Right atrium auricular region (tissue), 2 donors: ENCODE data around the gene UBFD1. TPM values are rescaled to one million over a fixed set of nuclear protein-coding genes. Genes with fewer than 3 reads are reported as not detected.

ENCODE experiments used
- DNase-seq: peaks from one replicate; pipeline ENCODE4 v3.0.0-alpha.2; 2019; ENCODE audit warnings: low spot score
- H3K27ac ChIP-seq, 2 donors: fragments of 200-600 bp; sonication (generic); 1 replicate in 1 of 2; 2 replicates in 1 of 2; pipeline ENCODE4 v1.5.1; 2016 to 2019
- H3K27me3 ChIP-seq, 2 donors: fragments of 200-600 bp; sonication (generic); one replicate each; pipeline versions ENCODE4 v1.5.1 to v1.6.0; 2017 to 2019
- H3K36me3 ChIP-seq: fragments of 200-600 bp; sonication (generic); one replicate; pipeline ENCODE4 v1.5.1; 2016
- H3K4me1 ChIP-seq, 2 donors: fragments of 200-600 bp; sonication (generic); one replicate each; pipeline versions ENCODE4 v1.5.1 to v1.6.0; 2017 to 2019
- H3K4me3 ChIP-seq, 2 donors: fragments of 200-600 bp; sonication (generic); 1 replicate in 1 of 2; 2 replicates in 1 of 2; pipeline ENCODE4 v1.5.1; 2017 to 2019; ENCODE audit warnings: mild to moderate bottlenecking in 1 of 2, moderate library complexity in 1 of 2
- H3K9me3 ChIP-seq, 2 donors: fragments of 200-600 bp; sonication (generic); one replicate each; pipeline ENCODE4 v1.5.1; 2019
- CTCF ChIP-seq, 2 donors: fragments of 200-600 bp; sonication (generic); IDR thresholded peaks; one replicate each; pipeline ENCODE4 v1.5.1; 2019; ENCODE audit warnings: antibody characterized with exemption in 2 of 2
- total RNA-seq, 2 donors: library from RNA; depleted of rRNA; stranded (reverse); fragments of >200 nt; gene quantifications; one replicate each; pipeline ENCODE4 v1.1.0, GENCODE V29; 2016

UBFD1 gene
- total RNA-seq, 2 donors from 2014 or later = 85.5 to 93.9 TPM

GRCh38 chr16:23566724-23567123 is 9.2 kb downstream of the UBFD1 start:
- no peak overlapping the region for H3K4me3 ChIP-seq
- TF ChIP-seq CTCF (IDR thresholded peaks at IDR 0.05) = no peak
- H3K27me3 ChIP-seq = no peaks in the 10 kb centered on the region
- peak overlapping the region in 1 of 2 donors; percentile 52 for H3K27ac ChIP-seq
- H3K9me3 ChIP-seq = no peaks in the 10 kb centered on the region
- DNase-seq = no peak
- H3K4me1 ChIP-seq = peaks cover 0 to 29% of the 10 kb centered on the region in 2 donors
- H3K36me3 ChIP-seq = peaks cover 89% of the 10 kb centered on the region

GRCh38 chr16:23567602-23568001 is 10.1 kb downstream of the UBFD1 start:
- no peak overlapping the region for H3K4me3 ChIP-seq
- H3K4me1 ChIP-seq = peaks cover 0 to 29% of the 10 kb centered on the region in 2 donors
- H3K27me3 ChIP-seq = no peaks in the 10 kb centered on the region
- H3K9me3 ChIP-seq = no peaks in the 10 kb centered on the region
- no peak for DNase-seq
- no peak overlapping the region for H3K27ac ChIP-seq
- no peak for TF ChIP-seq CTCF (IDR thresholded peaks at IDR 0.05)
- peaks cover 89% of the 10 kb centered on the region for H3K36me3 ChIP-seq

- no peak for DNase-seq
- TF ChIP-seq CTCF (IDR thresholded peaks at IDR 0.05) = no peak
These were observed 13.6 kb downstream of the UBFD1 start for GRCh38 chr16:23570992-23571632.

GRCh38 chr16:23571895-23572294 is 14.4 kb downstream of the UBFD1 start:
- Histone ChIP-seq H3K9me3 (no peaks in the 10 kb centered on the region), H3K27me3 (no peaks in the 10 kb centered on the region), H3K4me3 (no peak overlapping the region), H3K27ac (no peak overlapping the region), H3K36me3 (peaks cover 83% of the 10 kb centered on the region), H3K4me1 (no peaks in the 10 kb centered on the region)
- no peak for TF ChIP-seq CTCF (IDR thresholded peaks at IDR 0.05)
- no peak for DNase-seq

More at GRCh38 chr16:23570992-23571632, 13.6 kb downstream of the UBFD1 start:
- H3K27ac ChIP-seq = no peak overlapping the region
- no peaks in the 10 kb centered on the region for H3K27me3 ChIP-seq
- H3K36me3 ChIP-seq = peaks cover 86% of the 10 kb centered on the region
- no peak overlapping the region for H3K4me3 ChIP-seq
- peaks cover 0 to 1% of the 10 kb centered on the region in 2 donors for H3K4me1 ChIP-seq
- H3K9me3 ChIP-seq = no peaks in the 10 kb centered on the region

GRCh38 chr16:23572394-23572793 is 14.9 kb downstream of the UBFD1 start:
- Histone ChIP-seq H3K27ac (no peak overlapping the region), H3K4me1 (peaks cover 0 to 2% of the 10 kb centered on the region in 2 donors), H3K27me3 (no peaks in the 10 kb centered on the region), H3K36me3 (peaks cover 83% of the 10 kb centered on the region), H3K9me3 (no peaks in the 10 kb centered on the region), H3K4me3 (no peak overlapping the region)
- DNase-seq = no peak
- no peak for TF ChIP-seq CTCF (IDR thresholded peaks at IDR 0.05)

GRCh38 chr16:23573817-23574216 is 16.3 kb downstream of the UBFD1 start:
- Histone ChIP-seq H3K36me3 (peaks cover 77% of the 10 kb centered on the region), H3K27me3 (no peaks in the 10 kb centered on the region), H3K9me3 (no peaks in the 10 kb centered on the region), H3K4me1 (peaks cover 0 to 16% of the 10 kb centered on the region in 2 donors), H3K4me3 (no peak overlapping the region), H3K27ac (no peak overlapping the region)
- no peak for TF ChIP-seq CTCF (IDR thresholded peaks at IDR 0.05)
- DNase-seq = no peak
